ENCODE data around the gene ZYX. TPM values are rescaled to one million over a fixed set of nuclear protein-coding genes. Genes with fewer than 3 reads are reported as not detected.

Gene ZYX
- total RNA-seq, 1 donor from 2014 or later = 162 TPM

- H3K4me3 ChIP-seq (ENCODE audit: low read depth, low read length) = no peak overlapping the region
- H3K27me3 ChIP-seq (ENCODE audit: control insufficient read depth, insufficient read depth, low read length) = no peaks in the 10 kb centered on the region
- H3K36me3 ChIP-seq (ENCODE audit: control insufficient read depth, insufficient read depth, low read length) = peaks cover 2% of the 10 kb centered on the region
- no peak for TF ChIP-seq CTCF (IDR thresholded peaks at IDR 0.05; ENCODE audit: insufficient read depth, low read length, poor library complexity, severe bottlenecking)
- DNase-seq (ENCODE audit: low read depth) = no peak
Observed at GRCh38 chr7:143384661-143385631, 3.8 kb downstream of the ZYX start.

- H3K36me3 ChIP-seq (ENCODE audit: control insufficient read depth, insufficient read depth, low read length) = peaks cover 2% of the 10 kb centered on the region
- DNase-seq (ENCODE audit: low read depth) = no peak
Observed at GRCh38 chr7:143385891-143386781, 5.0 kb downstream of the ZYX start.

GRCh38 chr7:143387156-143387975, 6.2 kb downstream of the ZYX start:
- no peak for DNase-seq (ENCODE audit: low read depth)
- Histone ChIP-seq H3K27me3 (ENCODE audit: control insufficient read depth, insufficient read depth, low read length) (no peaks in the 10 kb centered on the region), H3K4me3 (ENCODE audit: low read depth, low read length) (no peak overlapping the region), H3K36me3 (ENCODE audit: control insufficient read depth, insufficient read depth, low read length) (peaks cover 4% of the 10 kb centered on the region)
- TF ChIP-seq CTCF (IDR thresholded peaks at IDR 0.05; ENCODE audit: insufficient read depth, low read length, poor library complexity, severe bottlenecking) = no peak

More at GRCh38 chr7:143385891-143386781, 5.0 kb downstream of the ZYX start:
- H3K4me3 ChIP-seq (ENCODE audit: low read depth, low read length) = no peak overlapping the region
- no peak for TF ChIP-seq CTCF (IDR thresholded peaks at IDR 0.05; ENCODE audit: insufficient read depth, low read length, poor library complexity, severe bottlenecking)
- H3K27me3 ChIP-seq (ENCODE audit: control insufficient read depth, insufficient read depth, low read length) = no peaks in the 10 kb centered on the region

- no peak for DNase-seq (ENCODE audit: low read depth)
- Histone ChIP-seq H3K4me3 (ENCODE audit: low read depth, low read length) (no peak overlapping the region), H3K27me3 (ENCODE audit: control insufficient read depth, insufficient read depth, low read length) (no peaks in the 10 kb centered on the region), H3K36me3 (ENCODE audit: control insufficient read depth, insufficient read depth, low read length) (peaks cover 4% of the 10 kb centered on the region)
- TF ChIP-seq CTCF (IDR thresholded peaks at IDR 0.05; ENCODE audit: insufficient read depth, low read length, poor library complexity, severe bottlenecking) = no peak
Observed at GRCh38 chr7:143388051-143388450, 6.9 kb downstream of the ZYX start.

- no peak for TF ChIP-seq CTCF (IDR thresholded peaks at IDR 0.05; ENCODE audit: insufficient read depth, low read length, poor library complexity, severe bottlenecking)
- DNase-seq (ENCODE audit: low read depth) = no peak
- Histone ChIP-seq H3K4me3 (ENCODE audit: low read depth, low read length) (no peak overlapping the region), H3K36me3 (ENCODE audit: control insufficient read depth, insufficient read depth, low read length) (peaks cover 4% of the 10 kb centered on the region), H3K27me3 (ENCODE audit: control insufficient read depth, insufficient read depth, low read length) (no peaks in the 10 kb centered on the region)
Observed at GRCh38 chr7:143388491-143389101, 7.5 kb downstream of the ZYX start.

Measured in kidney epithelial cell (primary cell).